Tibial artery (tissue), 4 donors: ENCODE results near the gene ARHGAP15.

Experiments used
- DNase-seq, 2 donors: peaks; one replicate each; pipeline ENCODE4 v3.0.0-alpha.2; 2019
- H3K27ac ChIP-seq, 2 donors: fragments of 200-600 bp; sonication (generic) in 1 of 2; 1 replicate in 1 of 2; 2 replicates in 1 of 2; pipeline ENCODE4 v1.5.1; 2018 to 2019; ENCODE audit warnings: mild to moderate bottlenecking in 1 of 2
- H3K27me3 ChIP-seq, 2 donors: fragments of 200-600 bp; sonication (generic) in 1 of 2; one replicate each; pipeline versions ENCODE4 v1.5.1 to v1.6.0; 2016 to 2019
- H3K36me3 ChIP-seq, 3 donors: fragments of 200-600 bp; sonication (generic) in 2 of 3; one replicate each; pipeline ENCODE4 v1.5.1; 2016 to 2019; ENCODE audit warnings: mild to moderate bottlenecking in 2 of 3
- H3K4me1 ChIP-seq, 4 donors: fragments of 200-600 bp; sonication (generic) in 2 of 4; 1 replicate in 3 of 4; 2 replicates in 1 of 4; pipeline ENCODE4 v1.5.1; 2016 to 2019
- H3K4me3 ChIP-seq, 2 donors: fragments of 200-600 bp; sonication (generic) in 1 of 2; 1 replicate in 1 of 2; 2 replicates in 1 of 2; pipeline ENCODE4 v1.5.1; 2018 to 2019; ENCODE audit warnings: mild to moderate bottlenecking in 2 of 2
- H3K9me3 ChIP-seq, 3 donors: fragments of 200-600 bp; sonication (generic) in 1 of 3; one replicate each; pipeline ENCODE4 v1.5.1; 2016 to 2019
- intact Hi-C: fragments of 100-400 bp; cut with DNase I; formaldehyde crosslinking; loops from one replicate; pipeline ENCODE4 v1.15.0; 2023; ENCODE audit warnings: low total_unique reads
- TF ChIP-seq, protein P1 (sequence below), 2 experiments: fragments of 200-600 bp in 1 of 2; fragments of 450-650 bp in 1 of 2; IDR thresholded peaks; one replicate each; pipeline ENCODE4 v1.5.1; 2017 to 2019; ENCODE audit warnings: antibody characterized with exemption in 2 of 2, mild to moderate bottlenecking in 1 of 2, moderate library complexity in 1 of 2

Gene ARHGAP15

DNA sequence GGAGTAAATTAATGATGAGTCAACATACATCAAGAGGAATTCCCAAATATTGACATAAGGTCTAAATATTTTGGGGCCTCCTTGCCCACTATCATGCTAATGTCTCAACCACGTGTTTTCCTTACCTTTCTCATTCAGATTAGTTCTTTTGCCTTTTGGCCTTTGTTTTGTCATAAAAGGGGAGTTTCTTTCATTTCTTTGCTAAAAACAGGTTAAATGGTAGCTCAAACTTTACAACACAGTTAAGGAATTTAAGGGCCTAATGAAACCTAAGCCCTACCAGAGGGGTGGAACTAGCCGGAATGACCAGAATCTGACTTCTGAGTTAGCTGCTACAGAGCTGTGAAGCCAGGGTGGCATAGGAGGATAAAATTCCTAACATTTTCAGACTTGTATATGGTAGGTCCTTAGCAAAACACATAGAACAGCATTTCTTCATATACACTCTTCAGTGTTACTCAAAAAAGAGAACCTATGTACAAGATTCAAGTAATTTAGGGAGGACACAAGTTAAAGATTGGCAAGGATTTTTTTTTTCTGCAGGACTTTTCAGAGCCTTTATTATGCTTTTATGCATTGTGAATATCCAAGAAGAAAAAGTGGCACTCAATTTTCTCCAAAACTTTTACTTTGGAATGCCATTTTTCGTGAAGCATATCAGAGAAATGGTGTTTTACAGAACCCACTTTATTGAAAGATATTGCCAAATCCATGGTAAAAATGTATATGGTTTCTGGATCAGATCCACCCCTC is 633.1 kb downstream of the ARHGAP15 start:
- no peaks in the 10 kb centered on the region for H3K4me1 ChIP-seq
- H3K4me3 ChIP-seq, result no peak overlapping the region
- H3K9me3 ChIP-seq, result no peaks in the 10 kb centered on the region
- TF ChIP-seq, protein P1, sequence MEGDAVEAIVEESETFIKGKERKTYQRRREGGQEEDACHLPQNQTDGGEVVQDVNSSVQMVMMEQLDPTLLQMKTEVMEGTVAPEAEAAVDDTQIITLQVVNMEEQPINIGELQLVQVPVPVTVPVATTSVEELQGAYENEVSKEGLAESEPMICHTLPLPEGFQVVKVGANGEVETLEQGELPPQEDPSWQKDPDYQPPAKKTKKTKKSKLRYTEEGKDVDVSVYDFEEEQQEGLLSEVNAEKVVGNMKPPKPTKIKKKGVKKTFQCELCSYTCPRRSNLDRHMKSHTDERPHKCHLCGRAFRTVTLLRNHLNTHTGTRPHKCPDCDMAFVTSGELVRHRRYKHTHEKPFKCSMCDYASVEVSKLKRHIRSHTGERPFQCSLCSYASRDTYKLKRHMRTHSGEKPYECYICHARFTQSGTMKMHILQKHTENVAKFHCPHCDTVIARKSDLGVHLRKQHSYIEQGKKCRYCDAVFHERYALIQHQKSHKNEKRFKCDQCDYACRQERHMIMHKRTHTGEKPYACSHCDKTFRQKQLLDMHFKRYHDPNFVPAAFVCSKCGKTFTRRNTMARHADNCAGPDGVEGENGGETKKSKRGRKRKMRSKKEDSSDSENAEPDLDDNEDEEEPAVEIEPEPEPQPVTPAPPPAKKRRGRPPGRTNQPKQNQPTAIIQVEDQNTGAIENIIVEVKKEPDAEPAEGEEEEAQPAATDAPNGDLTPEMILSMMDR (IDR thresholded peaks at IDR 0.05), result no peak
- intact Hi-C loops, result no loop called here
- no peaks in the 10 kb centered on the region for H3K27me3 ChIP-seq
- no peaks in the 10 kb centered on the region for H3K36me3 ChIP-seq
- H3K27ac ChIP-seq, result no peak overlapping the region
- no peak for DNase-seq

DNA sequence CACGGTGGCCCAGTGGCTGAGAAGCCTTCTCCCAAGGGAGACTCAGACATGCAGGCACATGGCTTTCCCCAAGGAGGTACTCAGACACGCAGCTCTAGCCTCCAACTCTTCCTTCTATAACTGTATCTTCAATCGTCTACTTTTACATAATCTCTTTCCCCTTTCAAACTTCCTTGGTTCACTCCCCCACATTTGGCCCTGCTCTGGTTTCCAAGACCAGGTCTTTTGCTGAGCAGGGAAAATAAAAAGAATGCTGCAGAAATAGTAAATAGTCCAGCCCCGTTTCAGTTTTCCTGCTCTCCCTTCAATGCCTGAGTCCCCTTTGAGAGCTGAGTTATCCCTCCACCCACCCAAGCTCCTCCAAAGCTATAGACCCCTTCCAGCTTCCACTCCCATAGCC is 635.0 kb downstream of the ARHGAP15 start:
- no peak for DNase-seq
- H3K36me3 ChIP-seq, result no peaks in the 10 kb centered on the region
- H3K27me3 ChIP-seq, result no peaks in the 10 kb centered on the region
- intact Hi-C loops, result no loop called here
- no peaks in the 10 kb centered on the region for H3K4me1 ChIP-seq
- H3K4me3 ChIP-seq, result no peak overlapping the region
- TF ChIP-seq, protein P1 (IDR thresholded peaks at IDR 0.05), result no peak
- no peaks in the 10 kb centered on the region for H3K9me3 ChIP-seq
- no peak overlapping the region for H3K27ac ChIP-seq

DNA sequence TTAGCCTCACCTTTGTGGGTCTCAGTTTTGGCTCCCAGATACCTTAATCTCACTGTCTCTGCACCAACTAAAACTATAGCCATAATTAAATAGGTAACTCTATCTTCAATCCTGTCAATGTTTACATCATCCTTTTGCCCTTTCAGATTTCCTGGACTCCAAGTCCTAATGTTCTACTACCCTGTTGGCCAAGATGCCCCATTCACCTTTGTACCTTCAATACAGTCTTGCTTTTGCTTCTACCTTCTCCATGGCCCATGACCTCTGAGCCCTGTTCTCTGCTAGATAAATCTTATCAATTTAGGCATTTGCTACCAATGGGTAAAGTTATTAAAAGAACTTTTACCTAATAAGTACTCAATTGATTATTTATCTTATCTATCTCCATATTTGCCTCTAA is 635.5 kb downstream of the ARHGAP15 start:
- H3K4me3 ChIP-seq, result no peak overlapping the region
- no peaks in the 10 kb centered on the region for H3K9me3 ChIP-seq
- no peaks in the 10 kb centered on the region for H3K27me3 ChIP-seq
- H3K4me1 ChIP-seq, result no peaks in the 10 kb centered on the region
- no peaks in the 10 kb centered on the region for H3K36me3 ChIP-seq
- TF ChIP-seq, protein P1 (IDR thresholded peaks at IDR 0.05), result no peak
- no peak overlapping the region for H3K27ac ChIP-seq
- no peak for DNase-seq
- intact Hi-C loops, result no loop called here

DNA sequence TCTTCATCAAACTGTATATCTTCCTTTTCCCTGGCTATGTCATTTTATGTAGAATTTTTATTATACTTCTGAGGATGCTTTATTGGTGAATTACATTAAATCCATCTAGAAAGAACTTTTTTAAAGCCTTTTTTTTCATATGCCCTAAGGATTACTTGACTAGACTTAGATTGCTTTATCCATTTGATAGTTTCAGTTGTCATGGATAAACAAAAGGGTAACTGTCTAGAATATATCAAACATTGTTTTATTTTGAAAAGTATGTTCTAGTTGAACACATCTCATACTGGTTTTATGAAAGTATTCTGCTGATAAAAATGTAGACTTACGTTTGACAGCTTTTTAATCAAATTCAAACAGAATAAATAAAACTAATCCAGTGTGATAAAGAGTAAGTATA is 639.8 kb downstream of the ARHGAP15 start:
- Histone ChIP-seq H3K4me1 (no peaks in the 10 kb centered on the region), H3K36me3 (no peaks in the 10 kb centered on the region), H3K4me3 (no peak overlapping the region), H3K27ac (no peak overlapping the region), H3K9me3 (no peaks in the 10 kb centered on the region), H3K27me3 (no peaks in the 10 kb centered on the region)
- TF ChIP-seq, protein P1 (IDR thresholded peaks at IDR 0.05), result no peak
- DNase-seq, result no peak
- intact Hi-C loops, result no loop called here

DNA sequence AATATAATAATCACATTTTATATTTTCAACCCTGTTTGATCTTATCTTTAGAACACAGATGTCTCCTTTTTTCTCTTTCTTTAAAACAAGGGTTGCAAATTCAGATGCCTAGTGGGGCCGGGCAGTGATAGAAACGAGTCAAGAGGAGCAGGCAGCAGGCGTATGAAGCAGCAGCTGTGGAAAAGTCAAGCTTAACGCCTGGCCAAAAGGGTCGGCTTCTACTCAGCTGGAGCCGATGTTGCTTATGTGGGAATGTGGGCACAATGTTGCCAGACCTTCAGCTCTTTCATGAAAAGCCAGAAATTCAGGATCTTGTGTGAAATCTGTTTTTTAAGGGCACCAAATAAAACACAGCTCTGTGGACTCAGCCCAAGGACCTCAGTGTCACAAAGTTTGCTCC is 642.7 kb downstream of the ARHGAP15 start:
- intact Hi-C loops, result no loop called here
- Histone ChIP-seq H3K27me3 (no peaks in the 10 kb centered on the region), H3K9me3 (no peaks in the 10 kb centered on the region), H3K4me1 (no peaks in the 10 kb centered on the region), H3K4me3 (no peak overlapping the region), H3K36me3 (no peaks in the 10 kb centered on the region), H3K27ac (no peak overlapping the region)
- DNase-seq, result no peak
- TF ChIP-seq, protein P1 (IDR thresholded peaks at IDR 0.05), result no peak
